Type B pancreatic cell (in vitro differentiated cells): ENCODE results near the gene H1-8. TPM values are rescaled to one million over a fixed set of nuclear protein-coding genes. Genes with fewer than 3 reads are reported as not detected.

Experiments used
- DNase-seq: peaks from one replicate; pipeline ENCODE4 v3.0.0; 2021; ENCODE audit warnings: mixed read lengths; ENCODE audit not compliant: unreplicated experiment; ENCODE audit errors: extremely low spot score
- H3K27ac Mint-ChIP-seq: 2 replicates; pipeline ENCODE4 v1.8.0; 2021; ENCODE audit warnings: mild to moderate bottlenecking, mixed read lengths
- H3K27me3 Mint-ChIP-seq: 2 replicates; pipeline ENCODE4 v1.8.0; 2021; ENCODE audit warnings: mixed read lengths
- H3K36me3 Mint-ChIP-seq: 2 replicates; pipeline ENCODE4 v1.8.0; 2021; ENCODE audit warnings: mixed read lengths
- H3K4me1 Mint-ChIP-seq: one replicate; pipeline ENCODE4 v1.8.0; 2021; ENCODE audit warnings: mixed read lengths; ENCODE audit not compliant: unreplicated experiment
- H3K4me3 Mint-ChIP-seq: 2 replicates; pipeline ENCODE4 v1.8.0; 2021; ENCODE audit warnings: mild to moderate bottlenecking, mixed read lengths
- H3K9me3 Mint-ChIP-seq: 2 replicates; pipeline ENCODE4 v1.8.0; 2021; ENCODE audit warnings: mixed read lengths
- CTCF ChIP-seq: fragments of 200-600 bp; sonication (generic); conservative IDR thresholded peaks from 2 replicates; pipeline ENCODE4 v1.5.0; 2021; ENCODE audit warnings: antibody characterized with exemption, mild to moderate bottlenecking
- total RNA-seq: library from RNA; stranded (reverse); gene quantifications from 2 replicates; pipeline ENCODE4 v1.2.1, GENCODE V29; 2021; ENCODE audit warnings: low replicate concordance

Gene H1-8
- total RNA-seq, 1 donor from 2014 or later, result not detected

GRCh38 chr3:129500334-129500658, 42.7 kb upstream of the H1-8 start:
- no peak overlapping the region for H3K27ac Mint-ChIP-seq
- no peaks in the 10 kb centered on the region for H3K9me3 Mint-ChIP-seq
- H3K4me3 Mint-ChIP-seq, result no peak overlapping the region
- no peaks in the 10 kb centered on the region for H3K27me3 Mint-ChIP-seq
- no peak for DNase-seq
- peaks cover 7% of the 10 kb centered on the region for H3K36me3 Mint-ChIP-seq
- TF ChIP-seq CTCF, result no peak
- H3K4me1 Mint-ChIP-seq, result no peaks in the 10 kb centered on the region

GRCh38 chr3:129501630-129502029, 41.3 kb upstream of the H1-8 start:
- no peak for TF ChIP-seq CTCF
- H3K4me1 Mint-ChIP-seq, result no peaks in the 10 kb centered on the region
- H3K4me3 Mint-ChIP-seq, result no peak overlapping the region
- H3K36me3 Mint-ChIP-seq, result peaks cover 7% of the 10 kb centered on the region
- DNase-seq, result no peak
- H3K27ac Mint-ChIP-seq, result no peak overlapping the region
- no peaks in the 10 kb centered on the region for H3K9me3 Mint-ChIP-seq
- H3K27me3 Mint-ChIP-seq, result no peaks in the 10 kb centered on the region

- peaks cover 7% of the 10 kb centered on the region for H3K36me3 Mint-ChIP-seq
- H3K4me1 Mint-ChIP-seq, result no peaks in the 10 kb centered on the region
- no peak for DNase-seq
- no peak for TF ChIP-seq CTCF
- H3K27me3 Mint-ChIP-seq, result no peaks in the 10 kb centered on the region
- H3K4me3 Mint-ChIP-seq, result no peak overlapping the region
- no peak overlapping the region for H3K27ac Mint-ChIP-seq
- no peaks in the 10 kb centered on the region for H3K9me3 Mint-ChIP-seq
Measured at GRCh38 chr3:129502641-129503408, 40.1 kb upstream of the H1-8 start.

- Mint-ChIP-seq H3K27me3 (no peaks in the 10 kb centered on the region), H3K27ac (no peak overlapping the region), H3K4me1 (no peaks in the 10 kb centered on the region), H3K9me3 (no peaks in the 10 kb centered on the region), H3K36me3 (peaks cover 7% of the 10 kb centered on the region), H3K4me3 (no peak overlapping the region)
- no peak for DNase-seq
- no peak for TF ChIP-seq CTCF
Measured at GRCh38 chr3:129503471-129504291, 39.3 kb upstream of the H1-8 start.

- no peaks in the 10 kb centered on the region for H3K9me3 Mint-ChIP-seq
- no peak for TF ChIP-seq CTCF
- no peaks in the 10 kb centered on the region for H3K27me3 Mint-ChIP-seq
- no peak overlapping the region for H3K27ac Mint-ChIP-seq
- H3K4me3 Mint-ChIP-seq, result no peak overlapping the region
- H3K4me1 Mint-ChIP-seq, result no peaks in the 10 kb centered on the region
- DNase-seq, result no peak
- H3K36me3 Mint-ChIP-seq, result peaks cover 7% of the 10 kb centered on the region
Measured at GRCh38 chr3:129504471-129505100, 38.4 kb upstream of the H1-8 start.
